ENCODE measurements around the gene LAMC3. TPM values are rescaled to one million over a fixed set of nuclear protein-coding genes. Genes with fewer than 3 reads are reported as not detected.

The LAMC3 gene
- total RNA-seq, 2 donors from 2014 or later = 16.7 to 41.2 TPM

GRCh38 chr9:130961511-130962300 is 47.3 kb upstream of the LAMC3 start:
- Histone ChIP-seq H3K4me1 (ENCODE audit: control insufficient read depth, insufficient read depth, low read length) (no peaks in the 10 kb centered on the region), H3K4me3 (ENCODE audit: low read length) (no peak overlapping the region), H3K9me3 (ENCODE audit: control insufficient read depth, low read length) (peaks cover 3% of the 10 kb centered on the region), H3K9ac (ENCODE audit: extremely low read depth, low read length, poor library complexity, severe bottlenecking) (no peak overlapping the region), H3K27ac (ENCODE audit: low read depth, low read length) (no peak overlapping the region), H3K27me3 (ENCODE audit: control insufficient read depth, insufficient read depth, low read length, poor library complexity, severe bottlenecking) (no peaks in the 10 kb centered on the region), H3K36me3 (ENCODE audit: control insufficient read depth, insufficient read depth, low read length) (no peaks in the 10 kb centered on the region)
- no peak for DNase-seq
- Mint-ChIP-seq H3K4me1 (no peaks in the 10 kb centered on the region), H3K27me3 (ENCODE audit: insufficient read depth) (peaks cover 6% of the 10 kb centered on the region), H3K4me3 (no peak overlapping the region), H3K9me3 (peaks cover 17% of the 10 kb centered on the region), H3K27ac (no peak overlapping the region), H3K36me3 (ENCODE audit: low read depth) (peaks cover 3% of the 10 kb centered on the region)
- WGBS, 2 experiments (ENCODE audit: insufficient coverage in 1 of 2, insufficient read length in 1 of 2) = 88 to 98% methylated on average over 7 to 8 of the region's 8 CpGs
- TF ChIP-seq CTCF (conservative IDR thresholded peaks at IDR 0.05) = no peak

GRCh38 chr9:130962418-130963316 is 46.3 kb upstream of the LAMC3 start:
- H3K4me3 Mint-ChIP-seq = no peak overlapping the region
- H3K27ac ChIP-seq (ENCODE audit: low read depth, low read length) = peak overlapping the region; percentile 49
- 64 to 75% methylated on average over 12 to 22 of the region's 22 CpGs for WGBS, 2 experiments (ENCODE audit: insufficient coverage in 1 of 2, insufficient read length in 1 of 2)
- peaks cover 3% of the 10 kb centered on the region for H3K9me3 ChIP-seq (ENCODE audit: control insufficient read depth, low read length)
- H3K36me3 Mint-ChIP-seq (ENCODE audit: low read depth) = peaks cover 3% of the 10 kb centered on the region
- no peaks in the 10 kb centered on the region for H3K4me1 Mint-ChIP-seq
- no peak overlapping the region for H3K9ac ChIP-seq (ENCODE audit: extremely low read depth, low read length, poor library complexity, severe bottlenecking)
- H3K27me3 Mint-ChIP-seq (ENCODE audit: insufficient read depth) = peaks cover 6% of the 10 kb centered on the region
- peak; percentile 89 for DNase-seq
- H3K4me3 ChIP-seq (ENCODE audit: low read length) = no peak overlapping the region
- H3K36me3 ChIP-seq (ENCODE audit: control insufficient read depth, insufficient read depth, low read length) = no peaks in the 10 kb centered on the region
- peaks cover 17% of the 10 kb centered on the region for H3K9me3 Mint-ChIP-seq
- H3K27ac Mint-ChIP-seq = no peak overlapping the region
- no peaks in the 10 kb centered on the region for H3K27me3 ChIP-seq (ENCODE audit: control insufficient read depth, insufficient read depth, low read length, poor library complexity, severe bottlenecking)
- H3K4me1 ChIP-seq (ENCODE audit: control insufficient read depth, insufficient read depth, low read length) = no peaks in the 10 kb centered on the region
- no peak for TF ChIP-seq CTCF (conservative IDR thresholded peaks at IDR 0.05)

GRCh38 chr9:130963337-130963908 is 45.6 kb upstream of the LAMC3 start:
- Histone ChIP-seq H3K27me3 (ENCODE audit: control insufficient read depth, insufficient read depth, low read length, poor library complexity, severe bottlenecking) (no peaks in the 10 kb centered on the region), H3K4me3 (ENCODE audit: low read length) (no peak overlapping the region), H3K36me3 (ENCODE audit: control insufficient read depth, insufficient read depth, low read length) (no peaks in the 10 kb centered on the region), H3K4me1 (ENCODE audit: control insufficient read depth, insufficient read depth, low read length) (no peaks in the 10 kb centered on the region), H3K27ac (ENCODE audit: low read depth, low read length) (no peak overlapping the region), H3K9me3 (ENCODE audit: control insufficient read depth, low read length) (peaks cover 3% of the 10 kb centered on the region), H3K9ac (ENCODE audit: extremely low read depth, low read length, poor library complexity, severe bottlenecking) (no peak overlapping the region)
- peaks cover 14% of the 10 kb centered on the region for H3K9me3 Mint-ChIP-seq
- H3K27ac Mint-ChIP-seq = no peak overlapping the region
- peaks cover 3% of the 10 kb centered on the region for H3K36me3 Mint-ChIP-seq (ENCODE audit: low read depth)
- no peak overlapping the region for H3K4me3 Mint-ChIP-seq
- H3K4me1 Mint-ChIP-seq = no peaks in the 10 kb centered on the region
- DNase-seq = no peak
- no peak for TF ChIP-seq CTCF (conservative IDR thresholded peaks at IDR 0.05)
- H3K27me3 Mint-ChIP-seq (ENCODE audit: insufficient read depth) = peaks cover 6% of the 10 kb centered on the region
- 86 to 93% methylated on average over 14 to 15 of the region's 15 CpGs for WGBS, 2 experiments (ENCODE audit: insufficient coverage in 1 of 2, insufficient read length in 1 of 2)

Measured in endodermal cell (in vitro differentiated cells).